ENCODE data around the gene TRIM10. TPM values are rescaled to one million over a fixed set of nuclear protein-coding genes. Genes with fewer than 3 reads are reported as not detected.

TRIM10 gene
- total RNA-seq, 1 donor from 2014 or later = not detected

Other genes starting within 250 kb of the TRIM10 start
- gene HLA-A, start 218.7 kb downstream of the TRIM10 start, total RNA-seq = 625 and 1,826 TPM in 2 replicates
- gene POLR1H, start 99.9 kb downstream of the TRIM10 start, total RNA-seq = 19.2 and 26.4 TPM in 2 replicates
- 34.8 and 37.4 TPM in 2 replicates for gene PPP1R11, start 94.0 kb downstream of the TRIM10 start, total RNA-seq
- not detected in 2 replicates for gene RNF39, start 85.4 kb downstream of the TRIM10 start, total RNA-seq
- gene TRIM31, start 48.1 kb downstream of the TRIM10 start, total RNA-seq = not detected in 2 replicates
- gene TRIM40, start 25.1 kb downstream of the TRIM10 start, total RNA-seq = not detected in 2 replicates
- gene TRIM15, start 2.3 kb upstream of the TRIM10 start, total RNA-seq = not detected in 2 replicates
- 39.7 and 44.9 TPM in 2 replicates for gene TRIM26, start 52.2 kb upstream of the TRIM10 start, total RNA-seq
- gene TRIM39, start 165.7 kb upstream of the TRIM10 start, total RNA-seq = 8.0 and 14.0 TPM in 2 replicates
- 46.8 and 60.3 TPM in 2 replicates for gene RPP21, start 183.9 kb upstream of the TRIM10 start, total RNA-seq